Hematopoietic multipotent progenitor cell treated with erythropoietin and hydrocortisone succinate and interleukin-3 and kit ligand, for 15 days (in vitro differentiated cells): ENCODE data around the gene SULT1C2.

ENCODE experiments used
- DNase-seq: peaks from one replicate; pipeline ENCODE4 v3.0.0-alpha.2; 2015; ENCODE audit warnings: low spot score

Gene SULT1C2

DNA sequence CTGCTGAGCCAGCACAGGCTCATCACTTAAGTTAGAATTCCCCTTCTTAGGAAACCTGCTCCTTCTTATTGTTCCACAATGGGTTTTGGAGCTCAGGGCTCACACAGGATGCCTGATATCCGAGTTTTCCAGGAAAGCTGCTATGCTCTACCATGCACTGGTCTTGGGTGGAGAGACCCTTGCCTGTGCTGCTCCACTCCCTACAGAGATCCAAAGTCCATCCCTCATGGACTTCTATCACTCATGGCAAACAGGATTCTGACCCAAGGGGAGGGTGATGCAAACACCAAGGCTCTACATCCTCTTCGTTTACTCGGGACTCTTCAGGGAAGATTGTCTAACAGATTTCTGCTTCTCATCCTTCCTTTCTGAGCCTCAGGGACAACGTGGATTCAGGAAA, 5.2 kb downstream of the SULT1C2 start:
- DNase-seq, result no peak

GRCh38 chr2:108297436-108298141, 8.9 kb downstream of the SULT1C2 start:
- DNase-seq, result no peak

DNA sequence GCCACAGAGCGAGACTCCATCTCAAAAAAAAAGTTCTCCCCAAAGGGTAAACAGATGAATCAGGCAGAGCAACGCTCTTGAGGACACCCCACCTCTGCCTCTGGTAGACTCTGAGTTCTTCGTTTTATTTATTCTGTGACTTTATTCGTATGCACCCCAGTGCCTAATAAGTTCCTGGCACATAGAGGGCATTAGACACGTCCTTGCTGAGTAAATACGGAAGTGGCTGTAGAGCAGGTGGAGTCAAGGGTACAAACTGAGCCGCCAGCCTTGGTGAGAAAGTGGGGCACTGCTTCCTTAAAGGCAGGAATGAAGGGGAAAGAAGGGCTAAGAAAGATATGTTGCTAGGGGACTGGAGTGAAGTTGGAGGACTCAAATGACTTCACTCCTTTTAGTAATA, 12.9 kb downstream of the SULT1C2 start:
- no peak for DNase-seq

- no peak for DNase-seq
These were observed 16.3 kb downstream of the SULT1C2 start for GRCh38 chr2:108304975-108305374.

DNA sequence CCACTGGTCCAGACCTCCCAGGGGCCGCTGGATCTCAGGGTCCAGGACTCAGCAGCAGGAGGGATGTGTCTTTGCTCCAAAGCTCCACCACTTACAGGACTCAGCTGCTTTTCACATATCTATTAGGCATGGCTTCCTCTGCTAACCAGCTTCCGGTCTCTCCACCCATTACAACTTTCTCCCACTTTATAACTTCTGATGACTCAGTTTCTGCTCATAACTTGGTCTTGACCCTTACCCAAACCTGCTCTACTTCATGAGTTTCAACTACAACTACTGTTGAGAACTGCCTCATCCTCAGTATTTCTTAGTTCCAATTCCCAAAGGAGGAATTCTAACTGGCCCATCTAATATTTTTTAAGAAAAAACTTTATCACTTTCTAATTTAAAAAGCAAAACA, 17.2 kb downstream of the SULT1C2 start:
- no peak for DNase-seq

DNA sequence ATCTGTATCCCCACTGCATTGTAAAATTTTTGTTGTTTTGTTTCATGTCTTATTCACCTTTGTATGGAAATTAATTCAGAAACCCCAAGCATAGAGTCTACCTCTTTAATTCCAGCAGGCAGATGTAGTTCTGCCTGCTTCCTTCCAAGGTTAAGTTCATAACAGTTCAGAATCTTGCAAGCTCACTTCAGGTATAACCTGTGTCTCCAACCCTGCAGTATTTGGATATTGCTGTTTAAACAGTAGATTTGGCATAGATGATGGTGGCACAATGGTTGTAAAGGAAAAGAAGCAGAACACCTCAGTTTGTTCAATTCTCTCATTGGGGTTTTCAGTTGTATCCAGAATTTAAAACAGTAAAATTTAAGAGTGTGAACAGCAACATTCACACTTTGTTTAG, 21.2 kb downstream of the SULT1C2 start:
- DNase-seq, result no peak

- no peak for DNase-seq
These were observed 26.0 kb downstream of the SULT1C2 start for GRCh38 chr2:108314586-108315296.

DNA sequence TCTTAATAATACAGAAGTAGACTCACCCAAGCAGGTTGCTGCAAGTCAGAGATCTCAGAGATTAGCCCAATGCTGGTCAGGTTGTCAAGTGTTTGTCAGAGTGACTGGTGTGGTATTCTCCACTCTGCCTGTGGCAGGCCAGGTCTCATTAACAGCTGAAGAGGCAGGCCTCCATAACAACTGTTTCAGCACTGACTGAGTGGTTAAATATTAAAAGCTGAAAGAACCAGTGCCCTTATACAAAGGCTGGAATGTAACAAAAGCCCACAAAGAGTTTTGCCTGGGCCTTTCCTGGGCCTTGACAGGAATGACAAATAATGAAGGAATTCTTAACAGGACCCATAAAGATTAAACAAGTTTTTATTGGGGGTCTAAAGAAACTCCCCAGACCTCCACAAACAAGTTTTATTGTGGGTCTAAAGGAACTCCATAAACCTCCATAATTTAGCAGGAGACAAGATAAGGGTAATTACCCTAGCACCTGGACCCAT, 26.8 kb downstream of the SULT1C2 start:
- no peak for DNase-seq

GRCh38 chr2:108316033-108316432, 27.3 kb downstream of the SULT1C2 start:
- DNase-seq, result no peak

DNA sequence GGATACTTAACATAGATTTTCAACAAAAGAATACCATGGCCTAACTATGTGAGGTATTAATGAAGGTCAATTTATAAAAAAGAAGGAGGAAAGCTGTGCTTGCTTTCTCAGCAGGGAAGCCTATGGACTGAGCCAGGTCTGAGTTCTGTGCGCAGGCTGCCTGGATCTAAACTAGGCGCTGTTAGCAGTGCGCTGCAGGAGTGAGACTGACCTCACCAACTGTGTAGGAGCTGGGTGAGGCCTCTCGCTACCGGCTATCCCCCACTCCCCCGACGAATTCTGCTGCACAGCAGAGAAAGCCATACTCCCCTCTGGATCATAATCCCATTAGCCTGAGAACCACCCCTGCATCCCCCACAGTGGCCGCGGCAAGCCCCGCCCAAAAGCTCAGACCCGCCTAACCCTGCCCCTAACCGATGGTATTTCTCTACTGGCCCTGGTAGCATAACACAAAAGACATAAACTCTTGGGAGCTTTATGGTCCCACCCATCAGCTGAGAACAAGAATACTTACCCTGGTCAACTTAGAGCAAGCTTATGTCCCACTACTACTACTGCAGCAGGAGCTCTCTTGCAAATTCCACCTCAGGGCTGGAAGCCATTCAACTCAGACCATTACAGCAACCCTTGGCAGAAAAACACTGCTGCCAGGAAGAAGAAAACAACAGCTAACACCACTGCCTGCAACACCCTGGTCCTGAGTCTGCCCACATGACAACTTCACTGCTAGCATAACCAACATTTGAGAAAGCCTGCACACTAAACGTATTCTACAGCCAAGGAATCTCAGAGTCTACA, 28.0 kb downstream of the SULT1C2 start:
- DNase-seq, result no peak

- no peak for DNase-seq
These were observed 31.7 kb downstream of the SULT1C2 start for GRCh38 chr2:108320326-108320922.

DNA sequence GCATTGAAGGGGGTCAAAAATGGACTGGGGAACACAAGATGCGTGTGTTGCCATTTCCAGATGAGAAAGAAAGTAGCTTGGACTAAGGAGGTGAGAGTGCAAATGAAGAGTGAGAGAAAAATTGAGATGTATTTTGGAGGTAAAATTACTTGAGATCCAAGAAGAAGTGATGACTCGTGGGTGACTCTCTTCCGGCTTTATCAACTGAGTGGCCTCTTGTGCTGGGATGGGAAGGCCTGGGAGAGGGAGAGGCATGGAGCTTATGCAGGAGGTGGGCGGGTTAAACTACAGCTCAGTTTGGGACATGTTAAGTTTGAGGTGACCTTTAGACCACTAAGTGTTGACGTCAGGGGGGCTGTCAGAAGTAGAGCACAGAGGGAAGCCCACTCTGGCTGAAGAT, 34.9 kb downstream of the SULT1C2 start:
- DNase-seq, result no peak

GRCh38 chr2:108324531-108325255, 36.0 kb downstream of the SULT1C2 start:
- DNase-seq, result no peak

DNA sequence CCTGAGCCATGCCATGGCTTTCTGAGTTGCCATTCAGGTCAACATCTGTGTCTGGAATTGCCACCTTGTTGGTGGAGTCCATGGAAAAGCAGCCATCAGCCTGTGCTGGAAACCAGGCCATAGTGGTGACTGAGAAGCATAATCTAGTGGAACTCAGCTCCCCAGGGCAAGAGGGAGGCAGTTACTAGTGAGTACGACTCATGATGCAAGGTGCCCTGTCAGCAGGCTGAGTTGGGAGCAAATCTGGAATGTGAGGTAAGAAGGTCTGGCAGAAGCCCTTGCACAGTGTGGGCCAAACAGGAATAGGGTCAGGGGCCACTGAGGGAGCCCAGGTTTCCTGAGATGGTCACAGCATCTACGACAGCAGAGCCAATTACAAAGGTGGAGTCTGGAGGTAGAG, 37.1 kb downstream of the SULT1C2 start:
- no peak for DNase-seq

GRCh38 chr2:108329771-108330170, 41.1 kb downstream of the SULT1C2 start:
- DNase-seq, result no peak

- no peak for DNase-seq
These were observed 42.3 kb downstream of the SULT1C2 start for GRCh38 chr2:108330979-108331378.

- no peak for DNase-seq
These were observed 57.3 kb downstream of the SULT1C2 start for GRCh38 chr2:108345951-108346350.

DNA sequence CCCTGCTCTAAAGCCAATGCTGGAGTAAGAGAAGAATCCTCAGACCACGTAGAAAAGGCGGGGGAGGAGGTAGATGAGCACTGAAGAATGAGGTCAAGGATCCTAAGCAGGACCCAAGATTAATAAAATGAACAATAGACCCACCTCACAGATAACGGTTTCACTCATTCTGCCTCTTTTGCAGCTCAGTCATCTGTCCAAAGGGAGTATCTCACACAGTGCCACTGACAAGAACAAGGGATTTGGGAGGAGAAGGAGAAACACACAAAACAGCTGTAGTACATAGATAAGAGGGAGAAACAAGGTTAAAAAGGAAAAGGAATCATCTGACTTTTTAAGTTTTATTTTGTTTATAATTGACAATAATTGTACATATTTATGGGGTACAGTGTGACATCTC, 58.1 kb downstream of the SULT1C2 start:
- DNase-seq, result no peak

DNA sequence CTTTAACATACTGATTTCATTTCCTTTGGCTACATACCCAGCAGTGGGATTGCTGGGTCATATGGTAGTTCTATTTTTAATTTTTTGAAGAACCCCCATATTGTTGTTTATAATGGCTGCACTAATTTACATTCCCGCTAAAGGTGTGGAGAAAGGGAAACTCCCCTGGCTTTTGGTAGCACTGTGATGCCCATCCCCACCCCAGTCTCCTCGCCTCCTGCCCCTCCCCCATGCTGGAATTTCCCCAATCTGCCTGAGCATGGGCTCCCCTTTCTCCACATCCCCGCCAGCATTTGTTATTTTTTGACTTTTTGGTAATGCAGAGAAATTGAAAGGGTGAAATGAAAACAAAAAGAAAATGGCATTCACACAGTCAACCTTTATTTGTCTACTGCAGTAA, 59.1 kb downstream of the SULT1C2 start:
- no peak for DNase-seq

DNA sequence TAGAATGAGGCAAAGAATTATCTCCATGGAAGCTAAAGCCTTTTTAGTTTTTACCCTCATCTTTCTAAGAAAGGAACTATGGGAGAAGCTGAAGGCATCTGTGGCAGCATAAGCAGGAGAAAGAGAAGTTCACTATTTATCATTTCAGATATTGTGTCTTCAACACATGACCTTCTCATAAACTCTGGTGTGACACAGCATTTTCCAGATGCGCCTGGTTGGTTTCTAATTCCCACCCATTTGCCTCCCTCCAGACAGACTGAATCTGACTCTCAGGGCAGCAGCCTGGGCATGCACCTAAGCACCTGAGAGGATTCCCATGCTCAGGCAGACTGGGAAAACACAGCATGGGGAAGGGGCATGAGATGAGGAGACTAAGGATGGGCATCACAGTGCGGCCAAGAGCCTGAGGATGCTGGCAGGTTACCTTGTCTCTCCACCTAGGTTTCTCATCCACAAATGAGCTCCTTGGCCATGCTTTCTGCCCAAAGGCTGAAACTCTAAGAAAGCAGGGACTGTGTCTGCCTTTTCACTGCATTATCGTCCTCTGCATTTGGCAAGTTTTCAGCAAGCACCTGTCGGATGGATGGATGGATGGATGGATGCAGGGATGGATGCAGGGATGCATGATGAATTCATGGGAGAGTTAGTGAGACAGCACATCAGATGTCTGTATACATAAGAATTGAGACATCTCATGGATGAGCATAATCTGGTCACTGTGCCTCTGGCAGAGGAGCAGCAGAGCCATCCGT, 60.3 kb downstream of the SULT1C2 start:
- DNase-seq, result no peak

- no peak for DNase-seq
These were observed 60.9 kb downstream of the SULT1C2 start for GRCh38 chr2:108349571-108349928.
